Endothelial cell (in vitro differentiated cells): ENCODE results near the gene CNKSR3. TPM values are rescaled to one million over a fixed set of nuclear protein-coding genes. Genes with fewer than 3 reads are reported as not detected.

ENCODE experiments used
- DNase-seq: peaks from one replicate; pipeline ENCODE4 v3.0.0; 2021; ENCODE audit warnings: low spot score
- H3K27ac Mint-ChIP-seq: one replicate; pipeline ENCODE4 v1.8.0; 2021; ENCODE audit warnings: mixed read lengths, inconsistent platforms; ENCODE audit not compliant: unreplicated experiment
- H3K27me3 Mint-ChIP-seq: one replicate; pipeline ENCODE4 v1.8.0; 2021; ENCODE audit warnings: mild to moderate bottlenecking, moderate library complexity, mixed read lengths, inconsistent platforms; ENCODE audit not compliant: unreplicated experiment
- H3K36me3 Mint-ChIP-seq: one replicate; pipeline ENCODE4 v1.8.0; 2021; ENCODE audit warnings: mild to moderate bottlenecking, low read depth, mixed read lengths, inconsistent platforms; ENCODE audit not compliant: unreplicated experiment
- H3K4me1 Mint-ChIP-seq: one replicate; pipeline ENCODE4 v1.8.0; 2021; ENCODE audit warnings: mild to moderate bottlenecking, mixed read lengths, inconsistent platforms; ENCODE audit not compliant: unreplicated experiment
- H3K4me3 Mint-ChIP-seq: one replicate; pipeline ENCODE4 v1.8.0; 2021; ENCODE audit warnings: mild to moderate bottlenecking, mixed read lengths, inconsistent platforms; ENCODE audit not compliant: unreplicated experiment
- H3K9me3 Mint-ChIP-seq: one replicate; pipeline ENCODE4 v1.8.0; 2021; ENCODE audit warnings: mixed read lengths, inconsistent platforms; ENCODE audit not compliant: unreplicated experiment
- total RNA-seq: library from RNA; stranded (reverse); fragmentation: NEBNext Ultra II Directional; extraction: Animal tissue kit (Norgen Biotek cat#: 25700); gene quantifications from one replicate; pipeline ENCODE4 v1.2.1, GENCODE V29; 2021; ENCODE audit not compliant: unreplicated experiment
- TF ChIP-seq, protein P1 (sequence below): fragments of 200-600 bp; sonication (generic); IDR thresholded peaks from one replicate; pipeline ENCODE4 v1.5.0; 2021; ENCODE audit warnings: antibody characterized with exemption; ENCODE audit not compliant: unreplicated experiment

CNKSR3 gene
- total RNA-seq, 1 donor from 2014 or later = 9.7 TPM

DNA sequence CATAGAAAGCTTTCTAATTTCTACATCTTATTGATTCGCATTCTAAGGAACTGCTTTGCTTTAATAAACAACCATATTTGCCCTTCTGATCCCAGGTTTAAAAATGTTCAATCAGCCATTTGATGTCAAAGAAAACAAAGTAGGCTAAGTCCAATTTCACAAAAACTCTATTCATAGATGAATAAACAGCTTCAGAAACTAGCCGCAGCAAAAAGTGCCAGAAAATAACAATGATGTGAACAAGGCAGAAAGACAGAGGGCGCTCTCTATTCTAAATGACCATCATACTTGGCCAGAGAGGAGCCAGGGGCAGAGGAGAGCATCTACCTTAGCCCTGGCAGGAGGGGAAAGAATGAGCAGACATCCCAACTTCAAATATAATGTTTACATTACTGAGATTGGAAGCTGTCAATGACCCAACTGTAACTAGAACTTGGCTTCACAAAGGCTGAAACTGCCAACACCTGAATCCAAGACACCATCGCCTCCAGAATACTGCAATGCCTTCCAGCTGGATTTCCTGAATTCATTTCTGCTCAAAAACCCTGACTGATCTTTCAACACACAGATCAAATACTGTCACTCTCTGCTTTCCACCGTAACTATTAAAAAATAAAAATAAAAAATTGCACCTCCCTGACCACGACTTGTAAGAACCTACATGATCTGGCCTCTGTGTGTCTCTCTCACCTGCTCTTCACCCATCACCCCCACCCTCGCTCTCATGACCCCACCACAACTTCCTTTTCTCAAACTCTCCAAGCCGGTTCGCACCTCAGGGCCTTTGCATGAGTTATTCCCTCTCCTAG is 9.5 kb downstream of the CNKSR3 start:
- no peak overlapping the region for H3K27ac Mint-ChIP-seq
- H3K4me1 Mint-ChIP-seq = peaks cover 28% of the 10 kb centered on the region
- H3K36me3 Mint-ChIP-seq = peaks cover 3% of the 10 kb centered on the region
- H3K4me3 Mint-ChIP-seq = no peak overlapping the region
- no peak for DNase-seq
- H3K27me3 Mint-ChIP-seq = peaks cover 1% of the 10 kb centered on the region
- H3K9me3 Mint-ChIP-seq = no peaks in the 10 kb centered on the region
- TF ChIP-seq, protein P1, sequence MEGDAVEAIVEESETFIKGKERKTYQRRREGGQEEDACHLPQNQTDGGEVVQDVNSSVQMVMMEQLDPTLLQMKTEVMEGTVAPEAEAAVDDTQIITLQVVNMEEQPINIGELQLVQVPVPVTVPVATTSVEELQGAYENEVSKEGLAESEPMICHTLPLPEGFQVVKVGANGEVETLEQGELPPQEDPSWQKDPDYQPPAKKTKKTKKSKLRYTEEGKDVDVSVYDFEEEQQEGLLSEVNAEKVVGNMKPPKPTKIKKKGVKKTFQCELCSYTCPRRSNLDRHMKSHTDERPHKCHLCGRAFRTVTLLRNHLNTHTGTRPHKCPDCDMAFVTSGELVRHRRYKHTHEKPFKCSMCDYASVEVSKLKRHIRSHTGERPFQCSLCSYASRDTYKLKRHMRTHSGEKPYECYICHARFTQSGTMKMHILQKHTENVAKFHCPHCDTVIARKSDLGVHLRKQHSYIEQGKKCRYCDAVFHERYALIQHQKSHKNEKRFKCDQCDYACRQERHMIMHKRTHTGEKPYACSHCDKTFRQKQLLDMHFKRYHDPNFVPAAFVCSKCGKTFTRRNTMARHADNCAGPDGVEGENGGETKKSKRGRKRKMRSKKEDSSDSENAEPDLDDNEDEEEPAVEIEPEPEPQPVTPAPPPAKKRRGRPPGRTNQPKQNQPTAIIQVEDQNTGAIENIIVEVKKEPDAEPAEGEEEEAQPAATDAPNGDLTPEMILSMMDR = peak; percentile 34

DNA sequence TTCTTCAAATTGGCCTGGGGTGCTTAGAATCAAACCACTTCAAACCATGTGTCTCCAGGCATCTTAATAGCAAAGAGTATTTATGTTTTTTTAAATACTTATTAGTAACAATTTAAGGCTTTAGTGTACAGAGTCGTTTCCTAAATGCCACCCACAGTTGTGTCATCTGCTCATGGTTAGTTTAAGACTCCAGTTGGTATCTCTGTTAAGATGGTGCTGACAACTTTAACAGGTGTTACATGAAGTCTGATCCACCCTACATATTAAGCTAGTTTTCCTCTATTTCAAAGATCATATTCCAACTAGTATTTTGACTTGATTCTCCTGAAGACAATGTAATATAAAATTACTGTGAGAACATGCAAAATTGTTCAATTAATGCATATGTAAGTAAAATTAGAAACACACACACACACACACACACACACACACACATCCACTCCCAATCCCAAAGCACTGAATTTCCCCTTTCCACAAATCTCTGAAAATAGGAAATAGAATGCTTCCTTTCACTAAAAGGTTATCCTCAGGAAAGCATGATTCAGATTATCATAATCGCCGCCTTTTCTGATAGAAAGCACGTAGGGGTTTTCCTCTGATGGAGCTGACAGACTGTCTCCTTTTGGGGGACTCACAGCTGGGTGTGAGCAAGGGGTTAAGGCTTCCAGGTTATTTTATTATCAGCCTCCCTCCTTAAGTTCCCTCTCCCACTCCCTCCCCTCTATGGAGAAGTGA is 10.5 kb downstream of the CNKSR3 start:
- no peak for DNase-seq
- peaks cover 1% of the 10 kb centered on the region for H3K27me3 Mint-ChIP-seq

DNA sequence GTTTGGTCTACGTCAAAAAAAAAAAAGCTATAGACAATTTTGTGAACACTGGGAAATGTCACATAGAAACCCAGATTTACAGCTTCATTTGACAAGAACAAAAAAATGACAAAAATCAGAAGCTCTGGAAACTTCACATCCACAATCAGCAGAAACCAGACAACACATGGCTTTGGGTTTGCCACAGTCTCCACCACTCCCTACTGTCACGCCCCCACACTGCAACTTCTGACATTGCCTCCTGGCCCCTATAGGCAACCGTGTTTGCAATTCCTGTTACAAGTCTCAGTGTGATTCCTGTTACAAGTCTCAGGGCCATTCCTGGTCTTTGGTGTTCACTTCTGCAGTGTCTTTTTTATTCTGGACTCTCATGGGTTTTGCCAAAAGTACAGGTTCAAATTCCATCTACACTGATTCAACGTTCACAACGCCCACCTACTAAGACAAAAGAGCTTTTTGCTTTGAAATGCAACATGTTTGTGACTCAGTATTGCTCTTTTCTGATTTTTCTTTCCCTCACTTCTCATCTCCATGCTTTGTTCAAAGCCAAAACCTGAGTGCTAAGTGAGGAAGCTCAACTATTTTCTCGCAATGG is 12.0 kb downstream of the CNKSR3 start:
- H3K4me1 Mint-ChIP-seq = peaks cover 23% of the 10 kb centered on the region
- no peak overlapping the region for H3K4me3 Mint-ChIP-seq
- peaks cover 1% of the 10 kb centered on the region for H3K27me3 Mint-ChIP-seq
- H3K27ac Mint-ChIP-seq = no peak overlapping the region
- TF ChIP-seq, protein P1 = no peak
- peaks cover 3% of the 10 kb centered on the region for H3K36me3 Mint-ChIP-seq
- DNase-seq = no peak
- no peaks in the 10 kb centered on the region for H3K9me3 Mint-ChIP-seq

More for the DNA sequence above, 10.5 kb downstream of the CNKSR3 start:
- Mint-ChIP-seq H3K27ac (no peak overlapping the region), H3K4me1 (peaks cover 27% of the 10 kb centered on the region), H3K9me3 (no peaks in the 10 kb centered on the region), H3K36me3 (peaks cover 3% of the 10 kb centered on the region), H3K4me3 (no peak overlapping the region)
- TF ChIP-seq, protein P1 = no peak

DNA sequence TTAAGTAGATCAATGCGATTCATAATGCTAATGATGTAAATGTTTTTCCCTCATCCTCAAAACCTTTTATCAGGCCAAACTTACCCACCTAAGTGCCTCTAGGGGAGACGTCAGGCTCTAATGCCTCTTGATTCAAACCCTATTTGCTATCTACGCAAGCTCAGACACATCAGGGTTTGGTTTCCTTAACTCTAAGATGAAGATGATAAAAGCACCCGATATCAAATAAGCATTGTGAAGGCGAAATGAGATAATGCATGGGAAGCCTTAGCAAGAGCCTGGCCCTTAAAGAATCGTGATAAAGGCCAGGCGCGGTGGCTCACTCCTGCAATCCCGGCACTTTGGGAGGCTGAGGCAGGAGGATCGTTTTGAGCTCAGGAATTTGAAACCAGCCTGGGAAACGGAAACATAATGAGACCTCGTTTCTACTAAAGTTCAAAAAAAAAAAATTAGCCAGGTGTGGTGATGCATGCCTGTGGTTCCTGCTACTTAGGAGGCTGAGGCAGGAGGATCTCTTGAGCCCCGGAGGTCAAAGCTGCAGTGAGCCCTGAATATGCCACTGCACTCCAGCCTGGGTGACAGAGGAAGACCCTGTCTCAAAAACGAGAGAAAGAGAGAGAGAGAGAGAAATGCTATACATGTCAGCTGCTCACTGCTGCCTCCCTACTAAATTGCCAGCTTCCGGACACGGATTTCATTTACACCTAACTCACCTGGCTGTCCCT is 13.5 kb downstream of the CNKSR3 start:
- peaks cover 23% of the 10 kb centered on the region for H3K4me1 Mint-ChIP-seq
- H3K27ac Mint-ChIP-seq = no peak overlapping the region
- no peak for DNase-seq
- peaks cover 1% of the 10 kb centered on the region for H3K27me3 Mint-ChIP-seq
- H3K4me3 Mint-ChIP-seq = no peak overlapping the region
- H3K9me3 Mint-ChIP-seq = no peaks in the 10 kb centered on the region
- H3K36me3 Mint-ChIP-seq = no peaks in the 10 kb centered on the region
- TF ChIP-seq, protein P1 = no peak
